NCI-H1436 (cell line): Measurements from ENCODE around the gene B9D2.
A peak's percentile ranks its signal among the peaks of the same experiment; 100 is the strongest.
"Not testable (repeated sequence)": the region's sequence is repeated elsewhere in the genome, so short reads cannot be mapped to it uniquely, and the experiment has no call there.

Experiments
- DNase-seq: peaks from one replicate; lab custom pipeline; 2025; lab: John Stamatoyannopoulos, UW

Gene B9D2

DNA sequence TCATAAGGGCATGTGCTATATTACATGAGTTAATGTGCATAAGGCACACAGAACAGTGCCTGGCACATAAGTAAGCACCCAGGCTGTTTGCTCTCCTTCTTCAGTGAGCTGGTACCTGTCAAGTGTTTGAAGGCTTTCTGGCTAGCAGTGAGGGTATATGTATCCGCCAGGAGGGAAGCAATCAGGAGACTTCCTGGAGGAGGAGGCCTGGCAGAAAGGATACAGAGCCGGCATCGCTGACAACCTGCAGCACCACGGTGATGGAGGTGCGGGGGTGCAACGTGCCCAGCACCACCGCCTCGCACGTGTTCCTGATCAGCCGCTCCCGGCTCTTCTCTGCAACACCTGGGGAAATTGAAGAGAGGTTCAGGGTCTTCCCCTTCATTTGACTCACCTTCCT is 27.7 kb upstream of the B9D2 start:
- DNase-seq, result no peak

DNA sequence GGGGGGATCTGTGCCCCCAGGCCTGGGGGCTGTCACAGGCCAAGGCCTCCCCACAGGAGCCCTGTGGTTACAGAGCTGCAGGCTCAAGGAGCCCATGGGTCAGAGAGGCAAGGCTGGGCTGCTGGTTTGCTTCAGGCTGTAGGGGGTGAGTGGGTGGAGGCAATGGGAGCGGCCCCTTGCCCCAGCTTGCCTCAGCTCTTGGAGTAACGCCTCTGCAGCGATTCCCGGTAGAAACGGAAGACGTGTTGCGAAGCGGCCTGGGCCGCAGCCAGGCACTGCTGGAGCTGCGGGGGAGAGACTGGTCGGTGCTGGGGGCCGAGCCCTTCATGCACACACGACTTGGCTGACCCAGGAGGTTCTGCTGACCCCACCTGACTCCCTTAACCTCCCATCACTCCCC is 22.5 kb upstream of the B9D2 start:
- DNase-seq, result no peak

DNA sequence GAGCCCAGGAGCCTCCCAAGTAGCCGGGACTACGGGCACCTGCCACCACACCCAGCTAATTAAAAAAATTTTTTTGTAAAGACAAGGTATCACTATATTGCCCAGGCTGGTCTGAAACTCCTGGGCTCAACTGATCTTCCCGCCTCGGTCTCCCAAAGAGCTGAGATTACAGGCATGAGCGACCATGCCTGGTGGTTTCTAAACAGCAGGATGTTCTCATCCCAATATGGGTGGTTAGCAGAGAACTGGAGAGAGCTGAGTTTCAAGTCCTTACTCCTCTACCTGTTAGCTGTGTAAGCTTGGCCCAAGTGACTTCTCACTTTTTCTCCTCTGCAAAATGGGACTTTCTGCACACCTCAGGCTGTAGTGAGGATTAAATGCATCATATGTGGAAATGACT is 20.4 kb upstream of the B9D2 start:
- no peak for DNase-seq

DNA sequence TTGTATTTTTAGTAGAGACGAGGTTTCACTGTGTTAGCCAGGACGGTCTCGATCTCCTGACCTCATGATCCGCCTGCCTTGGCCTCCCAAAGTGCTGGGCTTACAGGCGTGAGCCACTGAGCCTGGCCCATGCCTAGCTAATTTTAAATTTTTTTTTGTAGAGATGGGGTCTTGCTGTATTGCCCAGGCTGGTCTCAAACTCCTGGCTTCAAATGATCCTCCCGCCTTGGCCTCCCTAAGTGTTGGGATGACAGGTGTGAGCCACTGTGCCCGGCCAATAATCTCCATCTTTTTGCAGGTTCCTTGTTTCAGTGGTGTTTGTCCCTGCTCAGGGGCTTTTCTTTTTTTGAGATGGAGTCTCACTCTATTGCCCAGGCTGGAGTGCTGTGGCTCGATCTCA is 17.6 kb upstream of the B9D2 start:
- DNase-seq, result not testable (repeated sequence)

DNA sequence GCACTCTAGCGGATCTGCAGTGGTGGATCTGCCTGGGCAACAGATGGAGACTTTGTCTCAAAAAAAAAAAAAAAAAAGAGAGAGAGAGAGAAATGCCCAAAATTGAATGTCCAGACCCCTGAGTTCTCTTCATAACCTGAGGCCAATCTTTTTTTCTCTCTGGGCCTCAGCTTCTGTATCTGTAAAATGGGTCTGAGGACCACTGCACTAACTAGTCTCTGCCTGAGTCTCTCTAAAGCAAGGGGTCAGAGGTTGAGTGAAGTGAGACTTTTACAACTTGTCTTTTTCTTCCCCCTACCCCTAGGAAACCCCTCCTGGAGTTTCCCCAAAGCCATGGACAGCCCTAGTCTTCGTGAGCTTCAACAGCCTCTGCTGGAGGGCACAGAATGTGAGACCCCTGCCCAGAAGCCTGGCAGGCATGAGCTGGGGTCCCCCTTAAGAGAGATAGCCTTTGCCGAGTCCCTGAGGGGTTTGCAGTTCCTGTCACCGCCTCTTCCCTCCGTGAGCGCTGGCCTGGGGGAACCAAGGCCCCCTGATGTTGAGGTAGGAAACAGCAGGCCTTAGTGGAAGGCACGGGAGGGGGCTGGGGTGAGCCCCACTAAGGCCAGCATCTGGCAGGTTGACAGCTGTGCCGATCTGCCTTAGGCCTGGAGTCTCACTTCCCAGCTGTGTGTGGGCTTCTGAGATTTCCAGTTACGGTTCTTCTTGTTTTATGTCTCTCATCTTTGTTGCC is 14.2 kb upstream of the B9D2 start:
- no peak for DNase-seq

DNA sequence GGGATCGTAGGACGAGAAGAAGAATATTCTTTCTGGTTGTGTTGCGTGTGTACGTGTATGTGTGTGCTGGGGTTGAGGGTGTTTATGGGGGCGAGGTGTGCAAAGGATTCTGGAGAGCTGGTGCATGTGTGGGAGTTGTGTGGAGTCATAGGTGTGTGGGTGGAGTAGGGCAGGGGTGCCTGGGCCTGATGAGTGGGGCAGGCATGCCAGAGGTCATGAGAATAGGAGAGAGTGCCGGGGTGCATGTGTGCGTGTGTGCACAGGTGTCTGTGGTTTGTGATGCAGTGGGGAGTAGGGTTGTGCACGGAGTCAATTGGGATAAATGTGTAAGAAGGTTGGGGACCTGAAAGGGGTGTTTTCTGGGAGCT is 13.0 kb upstream of the B9D2 start:
- DNase-seq, result no peak

DNA sequence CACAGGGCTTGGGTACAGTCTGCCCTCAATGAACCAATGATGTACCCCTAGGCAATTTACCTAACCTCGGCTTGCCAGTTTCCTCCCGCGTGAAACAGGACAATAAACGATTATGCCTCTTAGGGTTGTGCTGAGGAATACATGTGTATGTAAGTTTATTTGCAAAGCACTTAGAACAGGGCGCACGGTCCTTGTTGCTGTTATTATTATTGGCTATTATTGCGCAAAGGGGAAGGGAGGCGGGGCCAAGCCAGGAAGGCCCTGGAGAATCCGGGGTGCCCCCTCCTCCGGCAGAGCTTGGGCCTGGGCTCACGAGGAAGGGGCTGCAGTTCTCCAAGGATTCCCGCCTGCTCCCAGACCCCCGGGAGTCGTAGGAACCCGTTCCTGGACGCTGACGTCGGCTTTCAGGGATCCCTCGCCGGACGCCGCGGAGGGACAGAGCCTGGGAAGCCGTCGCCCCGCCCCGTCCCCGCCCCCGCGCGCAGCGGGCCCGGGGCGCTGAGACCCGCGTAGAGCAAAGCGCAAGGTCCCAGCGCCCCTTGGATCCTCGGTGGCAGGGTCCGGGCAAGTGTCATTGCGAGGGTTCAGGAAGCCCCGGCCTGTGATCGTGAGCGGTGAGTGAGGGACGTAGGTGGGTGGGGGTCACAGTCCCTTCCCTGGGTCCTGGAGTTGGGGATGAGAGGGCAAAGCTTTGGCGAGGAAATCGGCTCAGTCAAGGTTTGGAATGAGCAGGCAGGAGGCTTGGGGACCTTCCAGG is 12.5 kb upstream of the B9D2 start, which contains the start of gene TMEM91:
TSS of gene TMEM91 (plus strand) at position 293 of the 757 bp plus-strand sequence. CDS start 1,777 bp downstream, outside the sequence.
- peak; percentile 11 for DNase-seq

DNA sequence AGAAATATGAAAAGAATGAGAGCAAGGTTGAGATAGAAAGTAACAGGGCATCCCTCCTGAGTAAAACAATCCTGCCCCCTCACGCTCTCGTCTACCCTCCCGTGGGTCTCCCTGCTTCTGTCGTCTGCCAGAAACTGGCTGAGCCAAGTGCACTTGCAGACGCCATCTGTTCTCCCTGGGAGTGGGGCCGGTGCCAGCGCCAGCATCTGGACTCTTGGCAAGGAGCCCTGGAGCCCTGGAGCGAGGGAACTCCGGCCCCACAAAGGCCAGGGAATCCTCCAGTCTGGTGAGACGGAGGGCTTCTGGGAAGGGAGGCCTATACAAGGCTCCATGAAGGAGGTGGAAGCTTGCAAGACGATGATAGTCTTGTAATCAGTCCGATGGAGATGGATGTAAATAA is 10.0 kb upstream of the B9D2 start:
- peak; percentile 23 for DNase-seq

DNA sequence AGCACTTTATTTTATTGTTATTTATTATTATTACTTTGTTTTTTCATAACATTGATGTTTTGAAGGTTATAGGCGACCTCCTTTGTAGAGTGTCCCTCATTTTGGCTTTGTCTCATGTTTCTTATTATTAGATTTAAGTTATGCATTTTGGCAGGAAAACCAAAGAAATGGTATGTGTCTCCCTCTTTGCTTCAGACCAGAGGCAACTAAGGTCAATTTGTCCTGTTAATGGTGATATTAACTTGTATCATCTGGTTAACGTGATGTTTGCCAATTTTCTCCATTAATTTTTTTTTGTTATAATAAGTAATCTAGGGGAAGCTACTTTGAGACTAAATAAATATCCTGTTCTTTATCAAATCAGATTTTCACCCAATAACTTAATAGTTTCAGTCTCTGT is 8.6 kb upstream of the B9D2 start:
- DNase-seq, result no peak

DNA sequence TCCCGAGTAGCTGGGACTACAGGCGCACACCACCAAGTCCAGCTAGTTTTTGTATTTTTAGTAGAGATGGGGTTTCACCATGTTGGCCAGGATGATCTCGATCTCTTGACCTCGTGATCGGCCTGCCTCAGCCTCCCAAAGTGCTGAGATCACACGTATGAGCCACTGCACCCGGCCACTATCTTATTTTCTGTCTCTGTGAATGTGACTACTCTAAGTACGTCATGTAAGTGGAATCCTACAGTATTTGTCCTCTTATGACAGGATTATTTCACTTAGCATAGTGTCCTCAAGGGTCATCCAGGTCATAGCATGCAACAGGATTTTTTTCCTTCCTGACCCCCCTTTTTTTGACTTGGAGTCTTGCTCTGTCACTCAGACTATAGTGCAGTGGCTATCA is 7.6 kb upstream of the B9D2 start:
- DNase-seq, result no peak

DNA sequence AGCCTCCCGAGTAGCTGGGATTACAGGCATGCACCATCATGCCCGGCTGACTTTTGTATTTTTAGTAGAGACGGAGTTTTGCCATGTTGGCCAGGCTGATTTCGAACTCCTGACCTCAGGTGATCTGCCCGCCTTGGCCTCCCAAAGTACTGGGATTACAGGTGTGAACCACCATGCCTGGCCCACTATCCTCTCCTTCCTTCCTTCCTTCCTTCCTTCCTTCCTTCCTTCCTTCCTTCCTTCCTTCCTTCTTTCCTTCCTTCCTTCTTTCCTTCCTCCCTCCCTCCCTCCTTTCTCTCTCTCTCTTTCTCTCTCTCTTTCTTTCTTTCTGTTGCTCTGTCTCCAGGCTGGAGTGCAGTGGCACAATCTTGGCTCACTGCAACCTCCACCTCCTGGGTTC is 7.2 kb upstream of the B9D2 start:
- DNase-seq, result not testable (repeated sequence)

DNA sequence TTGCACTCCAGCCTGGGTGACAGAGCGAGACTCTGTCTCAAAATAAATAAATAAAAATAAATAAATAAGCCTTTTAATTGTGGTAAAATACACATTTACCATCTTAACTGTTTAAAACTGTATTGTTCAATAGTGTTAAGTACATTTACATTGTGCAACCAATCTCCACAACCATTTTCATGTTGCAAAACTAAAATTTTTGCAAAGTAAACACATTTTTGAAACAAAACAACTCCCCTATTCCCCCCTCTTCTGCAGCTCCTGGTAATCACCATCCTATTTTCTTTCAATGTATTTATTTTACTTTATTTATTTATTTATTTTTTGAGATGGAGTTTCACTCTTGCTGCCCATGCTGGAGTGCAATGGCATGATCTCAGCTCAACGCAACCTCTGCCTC is 5.8 kb upstream of the B9D2 start:
- DNase-seq, result no peak

DNA sequence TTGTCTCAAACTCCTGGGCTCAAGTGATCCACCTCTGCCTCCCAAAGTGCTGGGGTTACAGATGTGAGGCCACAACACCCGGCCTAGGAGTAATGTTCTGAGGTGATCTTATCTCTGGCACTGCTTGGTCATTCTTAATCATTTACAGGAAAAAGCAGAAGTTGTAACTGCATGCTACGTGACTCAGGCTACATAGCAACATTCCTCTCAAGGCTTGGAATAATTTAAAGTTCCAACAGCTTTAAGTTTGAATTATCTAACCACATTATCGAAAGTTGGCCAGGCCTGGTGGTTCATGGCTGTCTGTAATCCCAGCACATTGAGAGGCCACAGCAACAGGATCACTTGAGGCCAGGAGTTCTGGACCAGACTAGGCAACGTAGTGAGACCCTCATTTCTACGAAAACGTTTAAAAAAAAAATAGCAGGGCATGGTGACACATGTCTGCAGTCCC is 3.9 kb upstream of the B9D2 start:
- no peak for DNase-seq

DNA sequence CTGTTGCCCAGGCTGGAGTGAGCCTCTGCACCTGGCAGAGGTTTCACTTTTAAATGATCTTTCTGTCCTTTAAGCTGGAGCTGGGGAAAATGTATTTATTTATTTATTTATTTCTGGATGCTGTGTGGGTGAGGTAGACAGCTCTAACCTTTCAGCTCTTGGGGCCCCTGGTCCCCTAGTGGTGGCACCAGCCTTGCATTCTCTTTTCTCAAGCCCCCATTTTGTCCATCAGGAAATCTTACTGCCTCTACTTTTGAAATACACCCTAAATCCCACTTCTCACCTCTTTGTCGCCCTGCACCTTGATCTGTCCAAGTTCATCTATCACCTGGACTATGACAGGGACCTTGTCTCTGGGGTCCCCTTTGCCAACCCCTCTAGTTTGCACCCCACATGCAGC is 2.1 kb upstream of the B9D2 start:
- no peak for DNase-seq

DNA sequence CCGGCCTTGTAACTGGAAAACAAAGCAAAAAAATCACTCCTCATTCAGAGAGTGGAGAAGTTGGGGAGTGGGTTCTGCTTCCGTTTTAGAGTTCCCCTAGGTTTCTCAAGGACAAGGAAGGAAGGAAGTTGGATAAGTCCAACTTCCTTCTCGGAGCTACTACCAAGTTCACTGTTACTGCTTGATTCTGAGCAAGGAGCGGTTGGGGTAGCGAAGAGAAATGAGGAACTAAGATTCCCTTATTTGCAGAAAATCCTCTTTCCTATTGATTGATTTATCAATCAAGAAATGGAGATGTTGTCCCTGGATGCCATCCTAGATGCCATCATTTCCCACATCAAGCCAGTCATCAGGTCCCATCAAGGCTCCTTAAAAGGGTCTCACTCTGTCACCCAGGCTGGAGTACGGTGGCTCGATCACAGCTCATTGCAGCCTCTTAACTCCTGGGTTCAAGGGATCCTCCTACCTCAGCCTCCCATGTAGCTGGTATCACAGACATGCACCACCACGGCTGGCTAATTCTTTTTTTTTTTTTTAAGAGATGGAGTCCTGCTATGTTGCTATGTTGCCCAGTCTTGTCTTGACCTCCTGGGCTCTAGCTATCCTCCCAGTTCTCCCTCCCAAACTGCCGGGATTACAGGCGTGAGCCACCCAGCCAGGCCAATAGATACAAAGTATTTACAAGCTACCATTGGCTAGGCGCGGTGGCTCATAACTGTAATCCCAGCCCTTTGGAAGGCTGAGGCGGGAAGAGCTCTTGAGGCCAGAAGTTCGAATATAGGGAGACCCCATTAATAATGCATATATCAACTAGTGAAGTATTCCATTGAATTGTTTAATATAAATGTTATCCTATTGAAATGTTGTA is 809 bp upstream of the B9D2 start:
- DNase-seq, result no peak

DNA sequence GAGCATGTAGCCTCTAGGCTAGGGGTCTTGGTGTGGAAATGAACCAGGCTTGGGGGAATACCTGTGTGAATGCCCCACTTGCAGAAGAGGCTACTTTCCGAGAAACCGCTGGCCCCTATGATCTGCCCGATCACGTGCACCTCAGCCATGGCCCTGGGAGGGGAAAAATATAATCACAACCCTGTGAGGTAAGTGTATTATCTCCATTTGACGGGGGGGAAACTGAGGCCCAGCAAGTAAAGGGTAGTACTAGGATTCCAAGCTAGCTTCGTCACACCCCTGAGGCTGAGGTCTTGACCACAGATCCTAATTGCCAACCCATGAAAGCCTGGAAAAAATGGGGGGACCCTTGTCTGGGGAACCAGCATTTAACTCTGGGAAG is 587 bp downstream of the B9D2 start:
- DNase-seq, result no peak

DNA sequence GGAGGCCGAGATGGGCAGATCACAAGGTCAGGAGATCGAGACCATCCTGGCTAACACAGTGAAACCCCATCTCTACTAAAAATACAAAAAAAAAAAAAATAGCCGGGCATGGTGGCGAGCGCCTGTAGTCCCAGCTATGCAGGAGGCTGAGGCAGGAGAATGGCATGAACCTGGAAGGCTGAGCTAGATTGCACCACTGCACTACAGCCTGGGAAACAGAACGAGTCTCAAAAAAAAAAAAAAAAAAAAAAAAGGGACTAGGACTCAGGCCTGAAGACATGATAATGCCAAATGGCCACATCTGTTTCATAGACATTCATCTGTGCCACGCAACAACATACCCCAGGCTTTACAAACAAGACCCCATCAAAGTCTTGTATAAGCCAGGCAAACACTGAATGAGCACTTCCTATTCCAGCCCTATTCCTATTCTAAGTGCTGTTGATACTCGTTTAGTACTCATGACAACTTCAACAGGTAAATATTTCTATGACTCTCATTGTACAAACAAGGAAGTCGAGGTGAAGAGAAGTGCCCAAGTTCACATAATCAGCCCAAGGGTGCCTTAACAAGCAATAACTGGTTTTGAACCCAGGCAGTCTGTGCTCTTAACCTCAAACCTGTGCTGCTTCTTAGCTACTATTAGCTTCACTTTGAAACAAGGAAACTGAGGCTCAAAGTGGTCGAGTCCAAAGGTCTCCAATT is 1.7 kb downstream of the B9D2 start:
- DNase-seq, result no peak

DNA sequence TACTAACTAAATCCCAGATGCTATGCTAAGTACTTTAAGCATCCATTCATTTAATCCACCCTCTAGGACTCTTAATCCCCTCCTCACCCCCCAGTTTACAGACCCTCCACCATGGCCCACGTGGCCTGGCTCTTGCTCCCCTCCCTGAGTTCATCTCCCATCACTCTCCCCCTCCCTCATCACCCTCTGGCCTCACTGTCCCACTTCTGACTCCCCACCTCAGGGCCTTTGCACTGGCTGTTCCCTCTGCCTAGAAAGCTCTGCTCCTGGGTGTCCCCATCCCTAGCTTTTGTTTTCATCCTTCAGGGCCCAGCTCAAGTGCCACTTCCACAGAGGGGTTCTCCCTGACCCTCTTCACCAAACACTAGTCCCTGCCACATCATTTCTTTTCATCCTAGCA is 4.2 kb downstream of the B9D2 start:
- DNase-seq, result no peak

DNA sequence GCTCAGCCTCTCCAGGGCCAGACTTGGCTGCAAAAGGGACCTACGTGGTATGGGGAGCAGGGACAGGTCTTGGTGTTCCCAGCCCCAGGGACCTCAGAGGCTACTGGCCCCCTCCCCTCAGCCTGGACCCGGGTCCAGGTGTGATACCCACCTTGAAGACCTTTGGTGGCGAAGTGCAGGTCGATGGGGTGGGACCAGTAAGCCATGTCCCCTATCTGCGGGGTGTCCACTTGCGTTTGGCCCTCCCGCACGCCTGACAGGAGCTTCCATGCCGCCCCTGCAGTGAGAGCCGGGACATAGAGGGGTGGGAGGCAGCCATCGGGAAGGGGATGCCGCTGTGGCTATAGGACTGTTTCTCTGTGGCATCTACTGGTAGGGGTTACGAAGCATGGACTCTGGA is 6.2 kb downstream of the B9D2 start:
- no peak for DNase-seq

DNA sequence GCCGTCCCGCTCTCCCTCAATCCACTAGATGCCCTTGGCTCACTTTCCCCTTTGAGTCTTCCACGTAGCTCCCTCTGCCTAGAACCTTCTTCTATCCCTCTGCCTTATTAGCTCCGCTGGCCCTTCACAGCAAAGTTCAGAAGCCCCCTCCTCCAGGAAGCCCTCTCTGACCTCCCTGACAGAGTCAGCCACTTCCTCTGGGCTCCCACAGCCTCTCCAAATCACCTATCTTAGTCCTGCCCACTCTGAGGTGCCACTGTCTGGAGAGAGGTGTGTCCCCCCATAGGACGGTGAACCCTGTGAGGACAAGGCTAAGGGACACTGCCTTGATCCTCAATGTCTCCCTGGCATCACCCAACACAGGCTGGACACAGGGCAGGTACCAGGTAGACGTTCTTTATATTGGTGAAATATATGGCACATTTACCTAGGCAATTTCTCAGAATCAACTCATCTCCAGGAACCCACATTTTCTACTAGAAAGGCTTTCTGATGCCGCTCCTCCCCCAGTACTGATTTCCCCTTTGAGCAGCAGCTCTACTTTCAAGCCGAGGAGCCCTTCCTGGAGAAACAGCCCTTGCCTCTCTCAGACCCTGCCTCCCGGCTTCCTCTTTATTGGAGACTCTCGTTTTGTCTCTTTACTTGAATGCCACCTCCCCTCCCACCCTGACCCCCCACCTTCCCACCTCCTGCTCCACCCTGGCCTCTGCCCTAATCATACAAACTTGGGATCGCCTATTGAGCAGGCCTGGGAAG is 6.8 kb downstream of the B9D2 start:
- no peak for DNase-seq

DNA sequence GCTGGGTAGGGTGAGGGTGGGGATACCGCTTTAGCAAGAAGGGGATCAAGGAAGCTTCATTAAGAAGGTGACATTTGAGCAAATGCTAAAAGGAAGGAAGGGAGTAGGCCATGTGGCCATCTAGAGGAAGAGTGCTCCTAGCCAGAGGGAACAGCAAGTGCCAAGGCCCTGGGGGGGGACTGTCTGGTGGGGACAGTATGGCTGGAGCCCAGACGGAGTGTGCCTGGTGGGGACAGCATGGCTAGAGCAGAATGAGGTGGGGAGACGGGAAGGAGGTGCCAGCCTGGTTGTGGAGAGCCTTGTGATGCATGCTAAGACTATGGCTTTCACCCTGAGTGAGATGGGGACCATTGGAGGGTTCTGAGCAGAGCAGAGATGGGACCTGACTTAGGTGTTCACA is 8.1 kb downstream of the B9D2 start:
- no peak for DNase-seq
